SW 1271 (cell line): Measurements from ENCODE around the gene SPANXD.
"Not testable (repeated sequence)": the region's sequence is repeated elsewhere in the genome, so short reads cannot be mapped to it uniquely, and the experiment has no call there.

Experiments used
- DNase-seq, 2 experiments: peaks; one replicate each; lab custom pipeline; 2025; lab: John Stamatoyannopoulos, UW

The SPANXD gene, protein sequence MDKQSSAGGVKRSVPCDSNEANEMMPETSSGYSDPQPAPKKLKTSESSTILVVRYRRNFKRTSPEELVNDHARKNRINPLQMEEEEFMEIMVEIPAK

DNA sequence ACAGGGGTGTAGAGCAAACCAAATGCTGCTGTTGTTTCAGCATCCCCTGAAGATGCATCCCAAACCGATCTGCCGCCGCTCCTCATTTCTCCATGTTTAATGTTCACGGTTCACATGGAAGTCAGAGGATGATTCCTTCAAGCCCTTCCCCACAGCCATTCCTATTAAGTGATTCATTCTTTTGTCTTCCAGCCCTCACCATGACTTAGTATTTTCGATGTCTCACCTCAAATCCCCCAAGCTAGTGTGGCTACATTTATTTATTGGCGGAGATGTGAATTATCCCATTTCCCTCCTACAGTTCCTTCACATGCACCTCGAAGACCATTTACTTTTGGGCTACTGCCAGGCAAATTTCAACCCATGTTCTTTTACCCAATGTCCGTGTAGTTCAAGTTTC lies at the start of gene SPANXD:
Gene SPANXD (minus strand): TSS at position 101 of the 400 bp plus-strand sequence. CDS start 334 bp downstream, outside the sequence.
- not testable (repeated sequence) for DNase-seq

DNA sequence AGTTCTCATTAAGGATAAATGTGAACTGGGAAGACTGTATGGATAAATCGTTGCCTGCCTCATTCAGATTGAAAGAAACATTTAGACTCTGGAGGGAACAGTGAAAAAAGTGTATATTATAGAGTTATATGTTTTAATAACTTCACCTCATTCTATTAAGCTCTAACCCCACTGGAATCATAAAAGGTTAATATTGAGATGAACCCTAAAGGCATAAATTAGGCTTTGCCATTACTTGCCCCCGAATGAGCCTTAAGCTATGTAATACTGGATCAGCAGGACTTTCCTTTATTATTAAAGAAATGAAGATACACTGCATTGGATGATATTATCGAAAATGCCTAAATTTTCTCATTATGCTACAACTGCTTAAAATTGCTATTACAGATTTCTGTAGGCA lies 44.1 kb upstream of the SPANXD start:
- no peak for DNase-seq

DNA sequence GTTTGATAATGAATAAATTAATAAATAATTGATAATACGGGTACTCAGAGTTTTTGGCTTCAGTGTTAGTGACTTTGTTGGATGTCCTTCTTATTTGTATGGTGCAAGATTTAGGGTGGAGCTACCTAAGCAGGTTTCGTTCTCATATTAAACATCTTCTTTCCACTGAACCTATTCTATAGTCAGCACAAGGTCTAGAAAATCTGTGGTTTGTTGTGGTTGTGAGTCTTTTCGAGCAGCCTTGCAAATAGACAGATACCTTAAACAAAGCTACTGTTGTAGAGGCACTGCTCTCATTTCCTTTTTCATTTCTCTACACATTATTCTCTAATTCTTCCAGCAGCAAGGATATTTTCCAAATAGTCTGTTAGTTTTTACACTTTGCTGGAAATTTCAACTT lies 38.1 kb upstream of the SPANXD start:
- no peak for DNase-seq

DNA sequence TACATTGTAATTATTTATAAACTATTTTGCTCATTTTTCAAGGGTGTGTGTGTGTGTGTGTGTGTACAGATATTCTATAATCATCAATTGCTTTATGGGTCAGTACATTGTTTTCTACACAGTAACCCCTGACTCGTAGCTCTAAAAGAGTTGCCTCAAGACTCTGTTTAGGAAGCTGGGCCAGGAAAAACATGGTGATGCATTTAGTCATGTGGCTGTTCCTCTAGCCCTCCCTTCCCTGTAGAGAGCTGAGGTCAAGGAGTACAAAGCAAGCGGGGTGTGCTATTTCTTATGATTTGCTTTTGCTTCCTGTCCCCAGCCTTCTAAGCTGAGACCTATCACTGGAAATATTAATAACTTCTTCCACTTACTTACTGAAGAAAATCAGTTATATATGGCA lies 34.8 kb upstream of the SPANXD start:
- DNase-seq = no peak

DNA sequence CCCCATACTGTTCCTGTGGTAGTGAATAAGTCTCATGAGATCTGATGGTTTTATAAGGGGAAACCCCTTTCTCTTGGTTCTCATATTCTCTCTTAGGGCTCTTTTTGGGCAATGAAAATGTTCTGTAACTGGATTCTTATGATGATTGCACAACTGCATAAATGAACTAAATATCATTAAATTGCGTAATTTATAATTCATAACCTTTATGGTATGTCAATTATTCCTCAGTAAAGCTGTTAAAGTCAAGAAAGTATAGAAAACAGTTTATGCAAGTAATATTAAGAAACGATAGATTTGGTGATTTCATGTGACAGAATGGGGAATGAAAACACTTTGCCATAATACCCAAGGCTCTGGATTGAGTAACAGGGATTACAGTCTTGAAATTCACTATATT lies 33.5 kb upstream of the SPANXD start:
- DNase-seq = no peak

DNA sequence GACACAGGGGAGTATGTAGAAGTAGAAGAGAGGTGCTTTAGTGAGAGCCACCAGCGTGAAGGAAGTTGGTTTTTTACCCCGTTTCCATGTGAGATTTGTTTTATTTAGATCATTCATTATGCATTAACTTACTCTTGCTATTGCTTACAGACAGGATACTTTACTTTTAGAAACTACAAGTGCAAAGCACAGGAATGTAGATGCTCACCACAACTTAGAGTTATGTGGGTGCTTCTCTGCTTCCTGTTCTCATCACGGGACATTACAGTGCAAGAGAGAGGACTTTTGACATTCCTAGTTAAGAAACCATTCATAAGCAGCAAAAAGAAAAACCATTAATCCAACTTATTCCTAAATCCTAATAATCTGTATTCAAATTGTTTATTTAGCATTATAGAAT lies 25.6 kb upstream of the SPANXD start:
- DNase-seq = no peak

DNA sequence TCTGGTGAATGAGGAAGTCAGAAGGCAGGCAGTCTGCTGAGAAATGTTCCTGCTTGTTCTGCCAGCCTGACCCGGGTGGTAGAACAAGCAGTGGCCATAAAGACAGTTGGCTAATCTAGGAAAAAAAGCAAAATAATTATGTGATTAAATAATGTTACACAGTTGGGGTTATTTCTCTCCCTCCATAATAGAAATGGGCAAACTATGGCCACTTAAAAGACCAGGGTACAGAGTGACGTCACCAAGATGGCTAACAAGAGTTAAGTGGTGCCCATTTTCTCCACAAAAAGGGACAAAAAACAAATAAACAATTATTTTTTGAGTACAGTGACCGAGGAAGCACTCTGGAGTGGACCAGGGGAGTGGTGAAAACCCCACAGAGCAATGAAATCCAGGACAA lies 16.1 kb upstream of the SPANXD start:
- no peak for DNase-seq

DNA sequence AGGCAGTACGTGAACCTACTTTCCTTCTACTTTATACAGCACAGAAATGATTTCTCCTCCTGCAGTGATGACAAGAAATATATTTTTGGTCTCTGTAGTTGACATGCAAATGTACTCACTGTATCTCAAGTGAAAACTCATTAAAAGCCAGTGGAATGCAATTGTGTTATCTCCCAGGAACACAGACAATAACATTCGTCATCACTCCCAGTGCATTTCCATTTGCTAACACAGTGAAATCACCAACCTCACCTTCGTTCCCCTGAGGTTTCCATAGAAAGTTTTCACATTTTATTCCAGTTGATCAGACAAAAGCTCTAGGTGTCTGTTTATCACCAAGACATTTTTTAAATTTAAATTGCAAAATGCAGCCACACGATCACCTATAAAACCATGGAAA lies 2.5 kb upstream of the SPANXD start:
- no peak for DNase-seq

DNA sequence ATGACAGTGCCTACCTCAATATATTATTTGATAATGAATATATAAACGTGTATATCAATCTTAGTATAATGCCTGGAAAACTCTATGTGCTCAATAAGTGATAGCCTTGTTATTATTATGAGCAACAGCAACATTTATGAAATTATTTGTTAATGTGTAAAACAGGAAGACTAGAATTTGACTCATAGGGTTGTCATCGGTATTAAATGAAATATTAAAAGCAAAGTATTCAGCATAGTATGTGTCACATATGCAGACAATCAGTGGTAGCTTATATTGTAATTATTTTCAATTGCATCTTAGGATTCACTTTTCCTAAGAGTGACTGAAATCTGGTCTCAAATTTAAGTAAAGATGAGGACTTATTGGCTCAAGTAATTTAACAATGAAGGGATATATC lies 24.6 kb downstream of the SPANXD start:
- no peak for DNase-seq

DNA sequence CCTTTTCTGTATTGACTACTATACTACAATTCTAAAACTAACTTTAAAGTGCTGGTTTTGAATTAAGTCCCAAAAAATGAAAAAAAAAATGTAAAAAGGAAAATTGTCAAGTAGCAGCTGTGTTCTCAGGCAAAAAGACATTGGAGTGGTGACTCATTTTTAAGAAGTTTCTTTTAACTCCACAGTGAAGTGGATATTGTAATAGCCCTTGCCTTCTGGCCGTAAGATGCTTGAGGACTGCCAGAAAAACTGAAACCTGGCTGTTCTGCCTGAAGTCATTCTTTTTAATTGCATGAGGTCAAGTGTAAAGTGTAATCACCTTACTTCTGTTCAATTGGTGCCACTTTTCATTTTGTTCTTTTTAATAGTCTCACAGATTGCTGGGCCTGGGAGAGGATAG lies 28.9 kb downstream of the SPANXD start:
- DNase-seq = no peak

DNA sequence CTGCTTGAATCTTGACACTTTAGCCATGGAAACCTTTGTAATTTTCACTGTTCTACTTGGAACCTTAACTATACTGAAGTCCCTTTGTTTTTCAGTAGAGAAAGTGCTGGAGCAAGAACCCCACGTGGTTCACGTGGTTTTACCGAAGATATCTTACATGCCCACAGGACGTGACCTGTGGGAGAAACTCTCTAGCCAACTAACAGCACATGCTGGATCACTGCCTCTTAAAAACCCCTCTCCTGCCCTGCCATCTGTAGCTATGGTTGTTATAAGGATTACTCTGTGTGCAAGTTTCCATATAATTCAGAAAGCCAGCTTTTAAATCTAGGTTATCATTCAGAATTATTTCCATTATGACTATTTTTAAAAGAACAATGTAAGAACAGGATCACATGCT lies 30.2 kb downstream of the SPANXD start:
- no peak for DNase-seq

DNA sequence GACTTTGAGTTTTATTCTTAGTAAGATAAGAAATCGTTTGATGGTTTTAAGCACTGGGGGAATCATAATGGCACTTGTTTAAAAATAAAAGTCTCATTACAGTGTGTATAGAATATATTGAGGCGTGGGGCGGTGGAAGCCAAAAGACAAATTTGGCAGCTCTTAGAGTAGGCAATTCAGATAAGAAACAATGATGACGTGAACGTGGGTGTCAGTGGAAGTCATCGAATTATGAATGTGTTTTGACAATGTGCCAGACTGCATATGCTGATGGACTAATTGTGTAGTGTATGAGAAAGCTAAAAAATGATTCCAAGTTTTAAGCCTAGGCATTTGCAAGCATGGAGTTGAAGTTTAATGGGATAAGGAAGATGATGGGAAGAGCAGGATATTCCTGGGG lies 35.8 kb downstream of the SPANXD start:
- no peak for DNase-seq

DNA sequence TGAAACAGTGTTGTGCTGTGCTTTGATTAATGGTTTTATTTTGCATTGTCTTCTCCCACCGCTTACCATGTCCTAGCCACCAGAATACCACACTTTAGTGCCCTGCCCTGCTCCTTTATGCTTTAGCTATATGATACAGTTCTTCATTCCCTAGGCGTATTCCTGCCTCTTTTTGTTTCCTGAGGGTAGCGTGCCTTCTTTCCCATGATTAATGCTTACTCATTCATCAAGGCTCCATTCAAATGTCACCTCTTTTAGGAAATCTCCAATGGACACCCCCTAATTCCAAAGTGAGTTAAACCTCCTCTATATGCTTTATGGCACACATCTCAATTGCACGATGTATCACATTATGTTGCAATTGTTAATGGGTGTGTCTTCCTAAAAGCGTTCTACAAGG lies 46.3 kb downstream of the SPANXD start:
- no peak for DNase-seq
